Neural crest cell (in vitro differentiated cells): Measurements from ENCODE around the gene FKBP1B. TPM values are rescaled to one million over a fixed set of nuclear protein-coding genes. Genes with fewer than 3 reads are reported as not detected.
"Not testable (repeated sequence)": the region's sequence is repeated elsewhere in the genome, so short reads cannot be mapped to it uniquely, and the experiment has no call there.

Source experiments
- DNase-seq: peaks from one replicate; pipeline ENCODE4 v3.0.0; 2021; ENCODE audit warnings: low read depth, mixed read lengths, low spot score
- H3K27ac Mint-ChIP-seq: one replicate; pipeline ENCODE4 v1.8.0; 2021; ENCODE audit warnings: mild to moderate bottlenecking, mixed read lengths; ENCODE audit not compliant: unreplicated experiment
- H3K27me3 Mint-ChIP-seq: 2 replicates; pipeline ENCODE4 v1.8.0; 2021; ENCODE audit warnings: low read depth, mild to moderate bottlenecking, mixed read lengths
- H3K36me3 Mint-ChIP-seq: 2 replicates; pipeline ENCODE4 v1.8.0; 2021; ENCODE audit warnings: low read depth, mild to moderate bottlenecking, mixed read lengths
- H3K4me1 Mint-ChIP-seq: 2 replicates; pipeline ENCODE4 v1.8.0; 2021; ENCODE audit warnings: mixed read lengths
- H3K4me3 Mint-ChIP-seq: one replicate; pipeline ENCODE4 v1.8.0; 2021; ENCODE audit warnings: mild to moderate bottlenecking, mixed read lengths
- H3K9me3 Mint-ChIP-seq: 2 replicates; pipeline ENCODE4 v1.8.0; 2021; ENCODE audit warnings: mixed read lengths
- total RNA-seq: library from RNA; stranded (reverse); gene quantifications from 2 replicates; pipeline ENCODE4 v1.2.1, GENCODE V29; 2021
- TF ChIP-seq, protein P1 (sequence below): fragments of 200-600 bp; sonication (generic); conservative IDR thresholded peaks from 2 replicates; pipeline ENCODE4 v1.5.0; 2021; ENCODE audit warnings: antibody characterized with exemption, mild to moderate bottlenecking

The FKBP1B gene
- total RNA-seq, 1 donor from 2014 or later = 22.1 TPM

DNA sequence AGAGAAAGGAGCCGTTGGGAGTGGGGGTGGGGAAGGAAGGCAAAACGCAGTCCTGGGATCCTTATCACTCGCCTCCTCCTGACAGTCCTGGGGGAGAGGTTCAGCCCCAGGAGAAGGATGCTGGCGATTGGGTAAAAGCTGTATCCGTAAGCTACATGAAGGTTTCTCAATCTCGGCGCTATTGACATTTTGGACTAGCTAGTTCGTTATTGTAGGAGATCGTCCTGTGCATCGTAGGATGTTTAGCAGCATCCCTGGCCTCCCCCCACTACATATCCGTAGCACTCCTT lies 35.6 kb downstream of the FKBP1B start:
- Mint-ChIP-seq H3K4me1 (peaks cover 26% of the 10 kb centered on the region), H3K9me3 (no peaks in the 10 kb centered on the region), H3K27me3 (no peaks in the 10 kb centered on the region), H3K36me3 (peaks cover 8% of the 10 kb centered on the region), H3K27ac (no peak overlapping the region), H3K4me3 (peak overlapping the region; percentile 98)
- DNase-seq = no peak
- TF ChIP-seq, protein P1, sequence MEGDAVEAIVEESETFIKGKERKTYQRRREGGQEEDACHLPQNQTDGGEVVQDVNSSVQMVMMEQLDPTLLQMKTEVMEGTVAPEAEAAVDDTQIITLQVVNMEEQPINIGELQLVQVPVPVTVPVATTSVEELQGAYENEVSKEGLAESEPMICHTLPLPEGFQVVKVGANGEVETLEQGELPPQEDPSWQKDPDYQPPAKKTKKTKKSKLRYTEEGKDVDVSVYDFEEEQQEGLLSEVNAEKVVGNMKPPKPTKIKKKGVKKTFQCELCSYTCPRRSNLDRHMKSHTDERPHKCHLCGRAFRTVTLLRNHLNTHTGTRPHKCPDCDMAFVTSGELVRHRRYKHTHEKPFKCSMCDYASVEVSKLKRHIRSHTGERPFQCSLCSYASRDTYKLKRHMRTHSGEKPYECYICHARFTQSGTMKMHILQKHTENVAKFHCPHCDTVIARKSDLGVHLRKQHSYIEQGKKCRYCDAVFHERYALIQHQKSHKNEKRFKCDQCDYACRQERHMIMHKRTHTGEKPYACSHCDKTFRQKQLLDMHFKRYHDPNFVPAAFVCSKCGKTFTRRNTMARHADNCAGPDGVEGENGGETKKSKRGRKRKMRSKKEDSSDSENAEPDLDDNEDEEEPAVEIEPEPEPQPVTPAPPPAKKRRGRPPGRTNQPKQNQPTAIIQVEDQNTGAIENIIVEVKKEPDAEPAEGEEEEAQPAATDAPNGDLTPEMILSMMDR = no peak

DNA sequence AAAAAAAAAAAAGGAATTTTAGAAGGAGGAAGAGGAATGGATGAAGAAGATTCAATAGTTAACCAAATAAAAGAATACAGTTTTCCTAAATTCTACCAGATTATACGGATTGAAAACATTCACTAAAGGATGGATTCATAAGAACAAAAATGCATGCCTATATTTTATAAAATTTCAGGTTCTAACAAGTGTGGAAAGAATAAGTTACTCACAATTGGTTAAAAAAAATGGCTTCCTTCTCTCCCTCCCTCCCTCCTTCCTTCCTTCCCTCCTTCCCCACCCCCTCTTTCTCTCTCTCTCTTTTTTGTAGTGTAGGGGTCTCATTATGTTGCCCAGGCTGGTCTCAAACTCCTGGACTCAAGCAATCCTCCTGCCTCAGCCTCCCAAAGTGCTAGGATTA lies 36.7 kb downstream of the FKBP1B start:
- no peaks in the 10 kb centered on the region for H3K27me3 Mint-ChIP-seq
- no peaks in the 10 kb centered on the region for H3K9me3 Mint-ChIP-seq
- DNase-seq = no peak
- TF ChIP-seq, protein P1 = no peak
- H3K27ac Mint-ChIP-seq = peak overlapping the region; percentile 52
- H3K36me3 Mint-ChIP-seq = peaks cover 10% of the 10 kb centered on the region
- H3K4me3 Mint-ChIP-seq = peak overlapping the region; percentile 80
- H3K4me1 Mint-ChIP-seq = peaks cover 23% of the 10 kb centered on the region

GRCh38 chr2:24087032-24087431 lies 37.5 kb downstream of the FKBP1B start:
- Mint-ChIP-seq H3K27me3 (no peaks in the 10 kb centered on the region), H3K4me3 (peak overlapping the region; percentile 38), H3K9me3 (no peaks in the 10 kb centered on the region), H3K4me1 (peaks cover 21% of the 10 kb centered on the region), H3K27ac (no peak overlapping the region), H3K36me3 (peaks cover 10% of the 10 kb centered on the region)
- DNase-seq = no peak
- TF ChIP-seq, protein P1 = no peak

- H3K9me3 Mint-ChIP-seq = no peaks in the 10 kb centered on the region
- peaks cover 12% of the 10 kb centered on the region for H3K4me1 Mint-ChIP-seq
- H3K36me3 Mint-ChIP-seq = peaks cover 3% of the 10 kb centered on the region
- TF ChIP-seq, protein P1 = no peak
- no peak overlapping the region for H3K27ac Mint-ChIP-seq
- no peaks in the 10 kb centered on the region for H3K27me3 Mint-ChIP-seq
- H3K4me3 Mint-ChIP-seq = no peak overlapping the region
- no peak for DNase-seq
Measured at GRCh38 chr2:24088821-24089359, 39.3 kb downstream of the FKBP1B start.

- H3K4me1 Mint-ChIP-seq, H3K27me3 Mint-ChIP-seq, H3K4me3 Mint-ChIP-seq, H3K9me3 Mint-ChIP-seq, DNase-seq, H3K27ac Mint-ChIP-seq: not testable (repeated sequence)
- H3K36me3 Mint-ChIP-seq = peaks cover 28% of the 10 kb centered on the region
Measured at GRCh38 chr2:24093270-24093669, 43.7 kb downstream of the FKBP1B start.

DNA sequence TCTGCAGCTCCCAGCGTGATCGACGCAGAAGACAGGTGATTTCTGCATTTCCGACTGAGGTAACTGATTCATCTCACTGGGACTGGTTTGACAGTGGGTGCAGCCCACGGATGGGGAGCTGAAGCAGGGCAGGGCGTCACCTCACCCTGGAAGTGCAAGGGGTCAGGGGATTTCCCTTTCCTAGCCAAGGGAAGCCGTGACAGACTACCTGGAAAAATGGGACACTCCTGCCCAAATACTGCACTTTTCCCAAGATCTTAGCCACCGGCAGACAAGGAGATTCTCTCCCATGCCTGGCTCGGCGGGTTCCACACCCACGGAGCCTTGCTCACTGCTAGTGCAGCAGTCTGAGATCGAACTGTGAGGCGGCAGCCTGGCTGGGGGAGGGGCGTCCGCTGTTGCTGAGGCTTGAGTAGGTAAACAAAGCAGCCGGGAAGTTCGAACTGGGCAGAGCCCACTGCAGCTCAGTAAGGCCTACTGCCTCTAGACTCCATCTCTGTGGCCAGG lies 45.7 kb downstream of the FKBP1B start:
- H3K4me1 Mint-ChIP-seq, H3K27ac Mint-ChIP-seq, H3K4me3 Mint-ChIP-seq, DNase-seq, H3K27me3 Mint-ChIP-seq: not testable (repeated sequence)
- H3K36me3 Mint-ChIP-seq = peaks cover 38% of the 10 kb centered on the region
- peaks cover 12% of the 10 kb centered on the region for H3K9me3 Mint-ChIP-seq

- DNase-seq, H3K4me1 Mint-ChIP-seq, H3K27me3 Mint-ChIP-seq, H3K27ac Mint-ChIP-seq, H3K4me3 Mint-ChIP-seq: not testable (repeated sequence)
- Mint-ChIP-seq H3K9me3 (peaks cover 15% of the 10 kb centered on the region), H3K36me3 (peaks cover 52% of the 10 kb centered on the region)
Measured at GRCh38 chr2:24100732-24101131, 51.2 kb downstream of the FKBP1B start.
